Measurements from ENCODE around the gene ACOX3.

The ACOX3 gene

GRCh38 chr4:8333726-8334460, 106.6 kb downstream of the ACOX3 start:
- DNase-seq, result no peak

- DNase-seq, result no peak
Measured at GRCh38 chr4:8332891-8333331, 107.6 kb downstream of the ACOX3 start.

- no peak for DNase-seq
Measured at GRCh38 chr4:8332038-8332857, 108.3 kb downstream of the ACOX3 start.

GRCh38 chr4:8331575-8331955, 109.0 kb downstream of the ACOX3 start:
- DNase-seq, result no peak

GRCh38 chr4:8330821-8331574, 109.5 kb downstream of the ACOX3 start:
- no peak for DNase-seq

GRCh38 chr4:8329859-8330761, 110.4 kb downstream of the ACOX3 start:
- no peak for DNase-seq

GRCh38 chr4:8329560-8329858, 111.0 kb downstream of the ACOX3 start:
- DNase-seq, result no peak

GRCh38 chr4:8328866-8329559, 111.5 kb downstream of the ACOX3 start:
- no peak for DNase-seq

GRCh38 chr4:8328456-8328855, 112.1 kb downstream of the ACOX3 start:
- no peak for DNase-seq

GRCh38 chr4:8326206-8326605, 114.3 kb downstream of the ACOX3 start:
- no peak for DNase-seq

- no peak for DNase-seq
Measured at GRCh38 chr4:8325291-8325973, 115.1 kb downstream of the ACOX3 start.

GRCh38 chr4:8324640-8325239, 115.8 kb downstream of the ACOX3 start:
- no peak for DNase-seq

GRCh38 chr4:8323947-8324555, 116.5 kb downstream of the ACOX3 start:
- no peak for DNase-seq

GRCh38 chr4:8322794-8323704, 117.5 kb downstream of the ACOX3 start:
- no peak for DNase-seq

- no peak for DNase-seq
Measured at GRCh38 chr4:8321771-8322170, 118.8 kb downstream of the ACOX3 start.

GRCh38 chr4:8321220-8321619, 119.3 kb downstream of the ACOX3 start:
- no peak for DNase-seq

- no peak for DNase-seq
Measured at GRCh38 chr4:8320386-8320750, 120.2 kb downstream of the ACOX3 start.

GRCh38 chr4:8319731-8320385, 120.7 kb downstream of the ACOX3 start:
- DNase-seq, result no peak

GRCh38 chr4:8319061-8319460, 121.5 kb downstream of the ACOX3 start:
- DNase-seq, result no peak

All from activated gamma-delta T cell (primary cell).